ENCODE data around the gene DOCK11. TPM values are rescaled to one million over a fixed set of nuclear protein-coding genes. Genes with fewer than 3 reads are reported as not detected.

DOCK11 gene
- polyA plus RNA-seq, 4 donors = 1.3 to 8.6 (median 4.0) TPM

- FAIRE-seq (no peak), DNase-seq (no peak)
- no peaks in the 10 kb centered on the region for H3K4me1 ChIP-seq (ENCODE audit: control insufficient read depth in 3 of 3, insufficient read depth in 2 of 3, low read depth in 1 of 3, low read length in 2 of 3)
- H3K9me3 ChIP-seq (ENCODE audit: control insufficient read depth in 2 of 2, insufficient read depth in 1 of 2, low read depth in 1 of 2, low read length in 1 of 2) = no peaks in the 10 kb centered on the region
- H3K27me3 ChIP-seq (ENCODE audit: control insufficient read depth in 3 of 3, insufficient read depth in 3 of 3, low read length in 3 of 3) = no peaks in the 10 kb centered on the region
- H3K36me3 ChIP-seq (ENCODE audit: control insufficient read depth in 3 of 3, insufficient read depth in 2 of 3, low read depth in 1 of 3, low read length in 3 of 3) = peaks cover 0 to 2% (median 0%) of the 10 kb centered on the region in 3 donors
- 72 to 91% (median 83%) methylated on average over 3 of the region's 3 CpGs for WGBS, 3 donors
- no peak overlapping the region for H3K4me3 ChIP-seq (ENCODE audit: low read depth in 1 of 3, low read length in 3 of 3)
- H3K27ac ChIP-seq (ENCODE audit: low read depth in 1 of 3, low read length in 2 of 3) = no peak overlapping the region
These were observed 53.2 kb downstream of the DOCK11 start for GRCh38 chrX:118548841-118549240.

DNA sequence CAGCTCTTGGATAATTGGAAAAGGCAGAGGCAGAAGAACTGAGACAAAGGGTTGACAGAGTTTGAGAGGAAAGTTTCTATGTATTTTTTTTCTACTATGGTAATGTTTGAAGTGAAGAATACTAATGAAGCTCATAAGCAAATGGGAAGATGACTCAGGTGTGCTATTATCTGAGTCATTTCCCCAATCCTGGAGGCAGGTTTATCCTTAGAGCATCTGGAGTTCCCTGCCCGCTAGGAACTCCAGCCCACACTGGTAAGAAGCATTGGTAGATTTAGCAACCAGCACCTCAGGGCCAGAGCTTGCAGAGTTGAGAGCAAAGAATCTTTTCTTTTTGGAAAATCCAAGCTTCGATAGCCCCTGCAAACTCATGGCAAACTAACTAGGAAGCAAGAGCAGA is 55.2 kb downstream of the DOCK11 start:
- no peaks in the 10 kb centered on the region for H3K9me3 ChIP-seq (ENCODE audit: control insufficient read depth in 2 of 2, insufficient read depth in 1 of 2, low read depth in 1 of 2, low read length in 1 of 2)
- H3K27me3 ChIP-seq (ENCODE audit: control insufficient read depth in 3 of 3, insufficient read depth in 3 of 3, low read length in 3 of 3) = no peaks in the 10 kb centered on the region
- DNase-seq = no peak
- no peak for FAIRE-seq
- no peaks in the 10 kb centered on the region for H3K4me1 ChIP-seq (ENCODE audit: control insufficient read depth in 3 of 3, insufficient read depth in 2 of 3, low read depth in 1 of 3, low read length in 2 of 3)
- H3K4me3 ChIP-seq (ENCODE audit: low read depth in 1 of 3, low read length in 3 of 3) = no peak overlapping the region
- peaks cover 0 to 2% (median 0%) of the 10 kb centered on the region in 3 donors for H3K36me3 ChIP-seq (ENCODE audit: control insufficient read depth in 3 of 3, insufficient read depth in 2 of 3, low read depth in 1 of 3, low read length in 3 of 3)
- no peak overlapping the region for H3K27ac ChIP-seq (ENCODE audit: low read depth in 1 of 3, low read length in 2 of 3)
- WGBS, 3 donors = 81 to 93% (median 81%) methylated on average over 2 of the region's 2 CpGs

GRCh38 chrX:118551426-118551825 is 55.8 kb downstream of the DOCK11 start:
- Histone ChIP-seq H3K4me3 (ENCODE audit: low read depth in 1 of 3, low read length in 3 of 3) (no peak overlapping the region), H3K9me3 (ENCODE audit: control insufficient read depth in 2 of 2, insufficient read depth in 1 of 2, low read depth in 1 of 2, low read length in 1 of 2) (no peaks in the 10 kb centered on the region), H3K36me3 (ENCODE audit: control insufficient read depth in 3 of 3, insufficient read depth in 2 of 3, low read depth in 1 of 3, low read length in 3 of 3) (peaks cover 0 to 2% (median 0%) of the 10 kb centered on the region in 3 donors), H3K4me1 (ENCODE audit: control insufficient read depth in 3 of 3, insufficient read depth in 2 of 3, low read depth in 1 of 3, low read length in 2 of 3) (no peaks in the 10 kb centered on the region), H3K27me3 (ENCODE audit: control insufficient read depth in 3 of 3, insufficient read depth in 3 of 3, low read length in 3 of 3) (no peaks in the 10 kb centered on the region), H3K27ac (ENCODE audit: low read depth in 1 of 3, low read length in 2 of 3) (no peak overlapping the region)
- FAIRE-seq = no peak
- no peak for DNase-seq
- WGBS, 3 donors = 89 to 97% (median 95%) methylated on average over 6 of the region's 6 CpGs

DNA sequence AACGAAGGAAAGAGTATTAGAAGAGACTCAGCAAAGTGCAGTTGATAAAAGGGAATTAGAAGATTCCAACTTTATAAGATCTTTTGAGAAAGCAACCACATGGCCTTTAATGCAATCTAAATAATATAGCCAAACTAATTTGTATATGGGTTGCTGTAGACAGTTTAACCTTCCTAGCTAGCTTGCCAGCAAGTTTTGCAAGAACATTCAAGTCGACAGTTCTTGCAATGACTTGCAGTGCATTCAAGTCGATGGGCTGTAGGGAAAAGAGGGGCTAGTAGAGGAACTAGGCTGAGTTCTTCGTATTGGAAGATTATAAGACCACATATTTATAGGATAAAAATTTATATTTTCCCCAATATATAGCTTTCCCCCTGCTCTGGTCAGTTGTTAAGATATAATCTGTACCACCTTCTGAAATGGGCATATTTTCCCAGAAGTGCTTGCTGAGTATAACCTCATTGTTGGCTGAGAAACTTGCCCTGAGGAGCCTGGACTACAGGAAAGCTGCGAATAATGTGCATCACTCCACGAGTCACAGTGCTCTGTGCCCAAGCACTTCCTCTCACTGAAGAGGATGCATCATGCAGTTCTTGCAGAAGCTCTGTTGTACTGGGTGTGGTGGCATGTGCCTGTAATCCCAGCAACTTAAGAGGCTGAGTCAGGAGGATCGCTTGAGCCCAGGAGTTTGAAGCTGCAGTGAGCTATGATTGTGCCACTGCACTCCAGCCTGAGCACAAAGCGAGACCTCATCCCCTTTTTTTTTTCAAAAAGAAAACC is 56.7 kb downstream of the DOCK11 start:
- H3K36me3 ChIP-seq (ENCODE audit: control insufficient read depth in 3 of 3, insufficient read depth in 2 of 3, low read depth in 1 of 3, low read length in 3 of 3) = peaks cover 0 to 2% (median 0%) of the 10 kb centered on the region in 3 donors
- no peaks in the 10 kb centered on the region for H3K4me1 ChIP-seq (ENCODE audit: control insufficient read depth in 3 of 3, insufficient read depth in 2 of 3, low read depth in 1 of 3, low read length in 2 of 3)
- no peak overlapping the region for H3K27ac ChIP-seq (ENCODE audit: low read depth in 1 of 3, low read length in 2 of 3)
- H3K27me3 ChIP-seq (ENCODE audit: control insufficient read depth in 3 of 3, insufficient read depth in 3 of 3, low read length in 3 of 3) = no peaks in the 10 kb centered on the region
- DNase-seq (no peak), FAIRE-seq (no peak)
- no peaks in the 10 kb centered on the region for H3K9me3 ChIP-seq (ENCODE audit: control insufficient read depth in 2 of 2, insufficient read depth in 1 of 2, low read depth in 1 of 2, low read length in 1 of 2)
- 66 to 83% (median 72%) methylated on average over 8 of the region's 8 CpGs for WGBS, 3 donors
- H3K4me3 ChIP-seq (ENCODE audit: low read depth in 1 of 3, low read length in 3 of 3) = no peak overlapping the region

- 16 to 43% (median 22%) methylated on average over 2 of the region's 2 CpGs for WGBS, 3 donors
- Histone ChIP-seq H3K27ac (ENCODE audit: low read depth in 1 of 3, low read length in 2 of 3) (no peak overlapping the region), H3K27me3 (ENCODE audit: control insufficient read depth in 3 of 3, insufficient read depth in 3 of 3, low read length in 3 of 3) (no peaks in the 10 kb centered on the region), H3K4me3 (ENCODE audit: low read depth in 1 of 3, low read length in 3 of 3) (no peak overlapping the region), H3K4me1 (ENCODE audit: control insufficient read depth in 3 of 3, insufficient read depth in 2 of 3, low read depth in 1 of 3, low read length in 2 of 3) (no peaks in the 10 kb centered on the region), H3K9me3 (ENCODE audit: control insufficient read depth in 2 of 2, insufficient read depth in 1 of 2, low read depth in 1 of 2, low read length in 1 of 2) (no peaks in the 10 kb centered on the region), H3K36me3 (ENCODE audit: control insufficient read depth in 3 of 3, insufficient read depth in 2 of 3, low read depth in 1 of 3, low read length in 3 of 3) (peaks cover 0 to 2% (median 0%) of the 10 kb centered on the region in 3 donors)
- FAIRE-seq (no peak), DNase-seq (no peak)
These were observed 57.6 kb downstream of the DOCK11 start for GRCh38 chrX:118553042-118553710.

DNA sequence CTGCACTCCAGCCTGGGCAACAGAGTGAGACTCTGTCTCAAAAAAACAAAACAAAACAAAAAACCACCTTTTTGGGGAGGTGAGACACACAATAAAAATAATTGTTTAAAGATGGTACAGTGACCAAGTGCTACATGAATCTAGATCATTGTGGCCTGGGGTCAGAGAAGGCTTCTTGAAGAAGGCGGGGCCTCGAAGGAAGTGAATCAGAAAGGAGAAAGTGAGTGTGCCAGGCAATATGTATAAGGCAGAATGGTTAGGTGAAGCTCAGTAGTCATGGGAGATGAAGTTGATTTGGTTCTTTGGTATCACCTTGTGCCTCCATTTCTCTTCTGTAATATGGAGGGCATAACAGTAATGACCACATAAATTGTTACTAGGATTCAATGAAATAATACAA is 58.9 kb downstream of the DOCK11 start:
- no peaks in the 10 kb centered on the region for H3K27me3 ChIP-seq (ENCODE audit: control insufficient read depth in 3 of 3, insufficient read depth in 3 of 3, low read length in 3 of 3)
- FAIRE-seq = no peak
- 86 to 100% (median 87%) methylated on average over 2 of the region's 2 CpGs for WGBS, 3 donors

DNA sequence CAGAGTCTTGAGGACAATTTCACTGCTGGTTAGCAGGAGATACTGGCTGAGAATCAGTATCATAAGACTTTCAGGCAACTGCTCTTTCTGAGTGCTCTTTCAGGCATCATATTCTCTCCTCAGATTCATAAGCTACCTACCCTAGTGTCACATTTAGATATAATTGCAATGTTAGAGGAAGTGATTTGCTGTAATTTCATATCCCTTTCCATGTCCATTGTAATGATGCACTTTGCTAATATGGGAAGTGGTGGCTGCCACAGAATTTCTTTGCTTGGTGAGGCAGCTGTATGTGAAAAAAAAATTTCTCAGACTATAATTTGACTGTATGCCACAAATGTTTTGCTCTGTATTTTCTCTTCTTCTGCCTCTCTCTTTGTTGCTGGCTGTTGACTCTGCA is 63.3 kb downstream of the DOCK11 start:
- Histone ChIP-seq H3K27ac (ENCODE audit: low read depth in 1 of 3, low read length in 2 of 3) (no peak overlapping the region), H3K4me1 (ENCODE audit: control insufficient read depth in 3 of 3, insufficient read depth in 2 of 3, low read depth in 1 of 3, low read length in 2 of 3) (no peaks in the 10 kb centered on the region), H3K9me3 (ENCODE audit: control insufficient read depth in 2 of 2, insufficient read depth in 1 of 2, low read depth in 1 of 2, low read length in 1 of 2) (no peaks in the 10 kb centered on the region), H3K27me3 (ENCODE audit: control insufficient read depth in 3 of 3, insufficient read depth in 3 of 3, low read length in 3 of 3) (no peaks in the 10 kb centered on the region), H3K36me3 (ENCODE audit: control insufficient read depth in 3 of 3, insufficient read depth in 2 of 3, low read depth in 1 of 3, low read length in 3 of 3) (no peaks in the 10 kb centered on the region), H3K4me3 (ENCODE audit: low read depth in 1 of 3, low read length in 3 of 3) (no peak overlapping the region)
- DNase-seq = no peak
- no peak for FAIRE-seq

More for the DNA sequence above, 58.9 kb downstream of the DOCK11 start:
- Histone ChIP-seq H3K4me1 (ENCODE audit: control insufficient read depth in 3 of 3, insufficient read depth in 2 of 3, low read depth in 1 of 3, low read length in 2 of 3) (no peaks in the 10 kb centered on the region), H3K4me3 (ENCODE audit: low read depth in 1 of 3, low read length in 3 of 3) (no peak overlapping the region), H3K36me3 (ENCODE audit: control insufficient read depth in 3 of 3, insufficient read depth in 2 of 3, low read depth in 1 of 3, low read length in 3 of 3) (peaks cover 0 to 2% (median 0%) of the 10 kb centered on the region in 3 donors), H3K9me3 (ENCODE audit: control insufficient read depth in 2 of 2, insufficient read depth in 1 of 2, low read depth in 1 of 2, low read length in 1 of 2) (no peaks in the 10 kb centered on the region), H3K27ac (ENCODE audit: low read depth in 1 of 3, low read length in 2 of 3) (no peak overlapping the region)
- no peak for DNase-seq

GRCh38 chrX:118560489-118560888 is 64.9 kb downstream of the DOCK11 start:
- Histone ChIP-seq H3K36me3 (ENCODE audit: control insufficient read depth in 3 of 3, insufficient read depth in 2 of 3, low read depth in 1 of 3, low read length in 3 of 3) (no peaks in the 10 kb centered on the region), H3K4me1 (ENCODE audit: control insufficient read depth in 3 of 3, insufficient read depth in 2 of 3, low read depth in 1 of 3, low read length in 2 of 3) (no peaks in the 10 kb centered on the region), H3K27ac (ENCODE audit: low read depth in 1 of 3, low read length in 2 of 3) (no peak overlapping the region), H3K4me3 (ENCODE audit: low read depth in 1 of 3, low read length in 3 of 3) (no peak overlapping the region), H3K27me3 (ENCODE audit: control insufficient read depth in 3 of 3, insufficient read depth in 3 of 3, low read length in 3 of 3) (no peaks in the 10 kb centered on the region), H3K9me3 (ENCODE audit: control insufficient read depth in 2 of 2, insufficient read depth in 1 of 2, low read depth in 1 of 2, low read length in 1 of 2) (no peaks in the 10 kb centered on the region)
- WGBS, 3 donors = 43 to 67% (median 56%) methylated on average over 1 of the region's 1 CpG
- FAIRE-seq (no peak), DNase-seq (no peak)

Data from small intestine (tissue), 7 donors.